ENCODE results near the gene RNF43.
"Not testable (repeated sequence)": the region's sequence is repeated elsewhere in the genome, so short reads cannot be mapped to it uniquely, and the experiment has no call there.

Gene RNF43

DNA sequence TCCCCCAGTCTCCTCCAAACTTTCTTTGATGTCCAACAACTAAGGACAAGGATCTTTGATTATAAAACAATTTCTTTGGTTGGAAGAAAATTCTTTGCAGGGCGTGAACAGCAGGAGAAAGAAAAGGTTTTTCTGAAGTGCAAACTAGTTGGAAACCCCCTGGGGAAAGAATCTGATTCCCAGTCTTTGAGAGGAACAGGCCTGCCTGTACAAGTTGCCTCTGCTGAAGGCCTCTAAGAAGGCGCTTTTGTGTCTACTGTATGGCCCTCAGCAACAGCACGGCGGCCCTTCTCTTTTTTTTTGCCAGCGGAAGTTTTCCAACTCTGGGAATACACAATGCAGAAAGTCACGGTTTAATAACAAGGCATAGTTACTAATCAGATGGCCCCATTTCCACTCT lies 14.0 kb downstream of the RNF43 start:
- no peak for DNase-seq

DNA sequence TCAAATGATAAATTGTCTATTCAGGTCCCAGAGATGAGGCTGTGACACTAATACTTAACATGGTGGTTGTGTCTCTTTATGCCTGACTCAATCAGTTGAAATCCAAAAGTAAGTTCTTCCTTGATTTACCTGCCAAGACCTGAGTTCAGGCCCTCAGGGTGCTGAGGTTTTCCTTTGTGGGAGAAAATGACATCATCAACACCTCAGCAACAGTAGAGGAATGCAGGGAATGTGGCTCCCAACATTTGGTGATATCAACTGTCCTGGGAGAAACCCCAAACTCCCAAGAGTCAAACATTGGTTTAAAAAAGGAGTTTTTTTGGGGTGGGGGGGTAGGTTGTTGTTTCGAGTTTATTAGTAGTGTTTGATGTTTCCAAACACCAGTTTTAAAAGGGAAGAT lies 14.7 kb downstream of the RNF43 start:
- DNase-seq: no peak

DNA sequence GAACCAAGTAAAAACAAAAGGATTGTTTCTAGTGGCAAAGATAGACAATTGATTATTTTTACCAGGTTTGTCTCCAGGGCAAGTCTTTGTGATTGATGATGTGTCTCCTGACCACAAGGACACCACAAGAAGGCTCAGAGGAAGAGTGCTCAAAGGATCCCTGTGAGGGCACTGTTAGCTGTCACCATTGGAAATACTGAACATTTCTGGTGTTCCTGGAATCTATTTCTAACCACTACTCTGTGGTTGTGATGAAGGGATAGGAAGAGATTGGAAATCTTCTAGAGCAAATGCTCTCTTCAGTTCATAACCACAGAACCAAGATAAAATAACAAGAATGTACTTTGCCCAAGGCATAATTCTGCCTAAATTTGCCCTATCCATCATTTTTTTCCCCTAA lies 15.3 kb downstream of the RNF43 start:
- DNase-seq: peak in 1 of 2 experiments; percentile 16

DNA sequence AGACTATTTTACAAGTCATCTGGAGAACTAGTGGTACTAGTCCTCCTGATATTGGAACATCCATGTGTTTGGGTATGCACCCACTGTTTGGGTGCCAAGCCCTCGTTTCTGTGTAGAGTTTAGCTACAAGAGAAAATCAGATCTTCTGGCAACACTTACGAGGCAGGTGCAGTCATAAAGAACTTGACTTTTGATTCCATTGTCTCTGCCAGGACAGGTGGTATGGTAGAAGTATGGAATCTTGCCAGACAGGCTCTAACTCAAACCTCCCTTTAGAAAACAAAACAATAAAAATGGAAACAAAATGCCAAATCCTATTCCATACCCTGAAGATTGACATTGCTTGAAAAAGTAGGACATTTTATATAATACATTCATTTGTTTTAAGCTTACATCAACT lies 16.0 kb downstream of the RNF43 start:
- DNase-seq: no peak

DNA sequence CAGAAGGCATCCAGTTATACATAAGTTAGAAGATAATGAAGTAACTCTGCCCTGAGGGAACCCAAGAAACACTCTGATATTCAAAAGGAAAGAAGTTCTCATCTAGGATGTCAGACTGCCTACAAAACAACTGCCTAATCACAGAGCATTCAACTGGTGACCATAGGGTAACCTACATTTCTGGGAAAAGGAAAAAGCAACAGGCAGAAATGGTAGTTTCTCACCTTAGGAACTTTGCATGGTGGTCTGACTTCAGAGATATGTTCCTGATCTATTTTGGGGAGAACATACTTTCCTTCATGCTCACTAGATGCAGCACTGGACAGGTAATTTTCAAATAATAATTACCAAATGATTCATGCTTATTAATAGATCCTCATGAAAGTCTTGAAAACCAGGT lies 16.5 kb downstream of the RNF43 start:
- DNase-seq: no peak

DNA sequence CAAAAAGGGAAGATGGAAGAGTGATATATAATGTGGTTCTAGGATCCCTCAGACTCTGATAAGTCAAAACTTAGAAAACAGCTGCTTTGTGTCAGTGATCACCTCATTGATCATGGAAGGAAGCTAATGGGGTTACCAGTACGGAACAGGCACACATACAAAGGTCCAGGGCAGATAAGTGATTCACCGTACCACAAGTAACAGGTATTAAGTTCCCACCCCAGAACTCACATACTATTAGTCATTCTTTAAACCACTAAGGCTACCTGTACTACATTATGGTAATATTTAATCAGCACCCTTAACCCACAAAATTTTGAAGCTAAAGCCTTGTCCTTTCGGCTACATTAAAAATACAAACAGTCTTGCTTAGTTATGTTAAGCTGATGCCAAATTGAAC lies 17.4 kb downstream of the RNF43 start:
- no peak for DNase-seq

DNA sequence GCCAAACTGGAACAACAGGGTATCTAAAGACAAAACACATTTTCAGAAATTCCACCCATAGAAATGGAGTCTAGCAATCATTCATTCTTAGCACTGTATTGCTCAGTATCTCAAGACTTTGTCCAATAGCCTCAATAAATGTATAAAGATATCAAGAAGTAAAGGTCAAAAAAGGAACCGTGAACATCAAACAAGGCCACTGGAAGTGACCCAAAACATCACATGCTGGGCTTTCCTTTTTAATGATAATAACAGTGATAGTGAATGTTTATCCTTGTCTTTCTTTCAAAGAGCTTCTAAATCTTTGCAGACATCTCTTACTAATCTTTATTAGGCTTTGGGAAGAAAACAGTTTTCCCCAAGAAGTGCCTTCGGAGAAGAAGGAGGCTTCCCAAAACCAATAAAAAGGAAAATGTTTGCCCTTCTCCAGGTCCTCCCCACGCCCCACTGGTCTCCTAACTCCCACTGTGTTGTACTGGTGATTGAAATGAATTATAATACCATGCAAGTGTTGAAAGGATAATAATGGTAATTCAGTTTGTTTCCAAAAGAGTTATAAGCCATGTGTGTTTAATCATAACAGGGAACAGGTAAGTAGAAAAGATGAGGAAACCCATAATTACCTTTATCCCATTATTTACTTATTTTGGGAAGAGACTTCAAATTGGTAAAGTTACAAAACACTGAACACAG lies 18.6 kb downstream of the RNF43 start:
- no peak for DNase-seq

DNA sequence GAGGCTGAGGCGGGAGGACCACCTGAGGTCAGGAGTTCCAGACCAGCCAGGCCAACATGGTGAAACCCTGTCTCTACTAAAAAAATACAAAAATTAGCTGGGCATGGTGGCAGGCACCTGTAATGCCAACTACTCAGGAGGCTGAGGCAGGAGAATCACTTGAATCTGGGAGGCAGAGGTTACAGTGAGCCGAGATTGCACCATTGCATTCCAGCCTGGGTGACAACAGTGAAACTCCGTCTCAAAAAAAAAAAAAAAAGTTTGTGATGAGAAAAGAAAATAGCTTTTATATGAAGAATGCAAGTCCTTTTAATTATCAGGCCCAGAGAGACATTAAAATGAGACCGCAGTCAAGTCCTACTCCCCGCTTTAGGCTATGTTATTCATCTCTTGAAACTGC lies 19.9 kb downstream of the RNF43 start:
- DNase-seq: not testable (repeated sequence)

DNA sequence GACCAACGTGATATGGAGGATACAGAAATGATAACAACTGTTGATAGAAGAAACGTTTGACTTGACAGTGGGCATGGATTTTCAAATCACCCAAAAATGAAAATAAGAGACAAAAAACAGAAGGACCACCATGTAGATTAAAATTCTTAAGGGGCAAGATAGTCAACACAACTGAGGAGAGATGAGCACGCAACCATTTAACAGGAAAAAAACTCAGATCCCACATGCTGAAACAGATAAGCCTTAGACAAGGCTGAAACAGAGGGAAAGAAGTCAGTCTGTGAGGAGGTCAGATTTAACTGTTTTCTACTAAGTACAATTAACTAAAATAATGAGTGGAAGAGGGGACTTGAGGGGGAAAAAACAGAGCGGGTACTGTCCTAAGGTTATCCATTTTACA lies 21.2 kb downstream of the RNF43 start:
- DNase-seq: no peak

DNA sequence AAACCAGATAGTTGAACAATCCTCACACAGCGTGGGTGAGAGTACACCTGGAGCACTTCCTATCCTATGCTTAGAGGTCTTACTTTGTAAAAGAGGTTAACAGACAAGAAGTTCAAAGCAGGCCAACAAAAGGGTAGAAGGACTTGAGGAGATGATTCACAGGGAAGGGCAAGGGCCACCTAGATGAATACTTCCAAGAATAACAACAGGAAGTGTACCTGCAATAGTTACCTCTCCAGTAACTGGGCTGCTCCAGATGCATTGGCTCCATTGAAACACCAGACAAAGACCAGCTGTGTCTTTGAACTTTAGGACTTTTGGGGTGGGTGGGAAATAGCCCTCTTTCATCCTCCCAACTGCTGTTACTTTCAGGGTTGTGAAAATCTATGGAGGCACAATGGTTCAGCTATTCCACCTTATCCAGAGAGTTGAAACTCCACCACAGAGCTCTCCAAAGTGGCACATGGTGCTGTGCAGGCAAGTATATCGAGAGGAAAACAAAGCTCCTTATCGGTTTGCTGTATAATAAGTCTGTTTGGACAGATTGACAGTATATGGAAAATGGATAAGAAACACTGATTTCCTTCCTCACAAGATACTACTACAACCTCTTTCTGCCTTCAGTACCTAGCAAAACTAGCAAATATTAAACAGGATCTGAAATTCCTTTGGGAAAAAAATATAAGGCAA lies 22.7 kb downstream of the RNF43 start:
- DNase-seq: no peak

DNA sequence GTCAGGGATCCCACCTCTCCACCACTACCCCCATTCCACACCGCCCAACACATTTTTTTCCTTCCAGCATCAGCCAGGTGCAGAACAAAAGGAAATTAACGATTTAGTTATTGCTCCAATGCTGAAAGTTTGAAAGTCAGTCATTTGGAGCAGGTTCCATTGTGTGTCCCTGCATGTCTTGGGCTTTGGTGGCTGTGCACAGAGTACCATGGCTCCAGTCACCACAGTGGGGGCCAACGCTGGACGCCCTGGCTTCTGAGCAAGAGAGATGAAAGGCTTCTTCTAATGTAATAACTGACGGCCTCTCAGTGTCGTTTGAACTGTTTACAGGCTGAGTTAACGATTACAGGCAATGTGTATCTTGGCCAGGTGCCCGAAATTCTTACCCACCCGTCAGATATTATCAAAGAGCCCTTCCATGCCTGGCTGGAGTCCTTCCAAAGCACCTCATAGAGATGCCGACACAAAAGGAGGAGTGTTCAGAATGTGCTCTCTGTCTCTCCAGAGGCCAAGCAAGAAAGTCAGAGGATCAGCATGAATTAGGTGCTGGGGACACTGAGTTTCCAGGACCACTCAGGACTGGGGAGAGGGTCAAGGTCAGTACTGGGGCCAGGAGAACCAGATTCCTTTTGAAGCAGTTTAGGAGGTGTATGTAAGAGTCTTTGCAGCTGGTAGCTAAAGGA lies 25.9 kb downstream of the RNF43 start:
- no peak for DNase-seq

DNA sequence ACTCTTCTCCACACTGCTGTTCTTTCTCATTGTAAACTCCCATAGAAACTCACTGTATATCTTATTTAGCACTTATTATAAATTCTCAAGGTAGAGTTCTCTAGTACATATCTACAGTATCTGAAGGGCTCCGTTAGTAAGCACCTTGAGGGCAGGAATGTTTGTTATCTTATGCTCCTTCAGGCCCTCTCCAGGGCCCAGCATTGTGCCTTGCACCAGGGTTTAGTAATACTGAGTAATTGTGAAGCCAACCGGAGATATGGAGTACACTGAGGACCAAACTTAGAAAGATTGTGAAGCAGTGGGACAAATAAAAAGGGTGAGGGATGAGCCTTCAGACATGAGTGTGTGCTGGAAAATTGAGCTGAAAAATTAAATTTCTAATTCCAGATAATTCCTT lies 26.4 kb downstream of the RNF43 start:
- no peak for DNase-seq

DNA sequence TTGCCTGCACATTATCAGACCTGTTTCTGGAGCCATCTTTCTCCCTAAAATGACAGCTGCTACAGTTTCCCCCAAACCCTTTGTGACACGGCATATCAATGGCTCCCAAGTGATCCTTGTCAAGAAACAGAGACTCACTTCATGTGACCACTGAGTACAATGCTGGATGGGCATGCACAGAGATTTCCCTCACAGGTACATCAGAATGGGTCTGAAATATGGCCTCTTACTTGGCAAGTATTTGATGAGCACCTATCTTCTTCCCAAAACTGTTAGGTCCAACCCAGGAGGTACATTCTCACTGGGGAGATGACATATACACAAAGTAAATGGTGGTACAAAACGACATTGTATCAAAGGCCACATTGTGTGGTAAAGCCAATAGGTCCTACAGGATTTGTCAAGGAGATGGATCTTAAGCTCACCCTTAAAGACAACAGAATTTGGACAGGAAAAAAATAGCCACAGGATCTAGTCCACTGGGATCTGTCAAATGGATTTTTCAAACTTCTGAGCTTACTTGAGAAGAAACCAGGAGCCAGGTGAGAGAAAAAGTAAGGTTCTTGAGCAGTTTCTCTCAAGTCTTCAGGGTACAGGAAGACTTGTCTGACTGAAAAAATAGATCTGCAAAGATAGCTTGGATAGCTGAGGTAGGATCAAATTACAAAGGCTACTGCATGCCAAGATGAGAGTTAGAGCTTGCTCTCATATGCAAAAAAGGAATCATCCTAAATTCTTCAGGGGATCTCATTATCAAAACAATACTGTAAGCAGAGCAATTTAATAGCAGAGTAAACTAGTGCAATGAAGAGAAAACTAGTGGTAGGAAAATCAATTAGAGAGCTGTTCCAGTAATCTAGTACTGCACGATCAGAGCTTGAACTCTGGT lies 28.8 kb downstream of the RNF43 start:
- no peak for DNase-seq

DNA sequence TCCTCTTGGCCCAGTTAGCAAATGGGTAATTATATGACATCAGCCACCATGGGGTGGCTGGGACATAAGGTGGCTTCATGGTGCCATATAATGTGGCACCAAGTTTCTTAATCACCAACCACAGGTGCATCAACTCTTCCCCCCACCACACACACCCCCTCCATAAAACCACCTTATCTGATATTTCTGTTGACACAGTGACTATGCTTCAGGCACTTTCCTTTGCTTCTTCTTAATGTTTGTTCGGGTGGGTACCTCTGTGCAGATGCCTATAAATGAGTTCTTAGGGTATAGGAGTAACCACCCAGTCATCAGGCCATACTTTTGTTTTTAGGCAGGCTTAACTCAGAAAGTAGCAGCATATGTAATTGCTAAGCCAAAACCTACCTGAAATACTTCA lies 29.5 kb downstream of the RNF43 start:
- no peak for DNase-seq

DNA sequence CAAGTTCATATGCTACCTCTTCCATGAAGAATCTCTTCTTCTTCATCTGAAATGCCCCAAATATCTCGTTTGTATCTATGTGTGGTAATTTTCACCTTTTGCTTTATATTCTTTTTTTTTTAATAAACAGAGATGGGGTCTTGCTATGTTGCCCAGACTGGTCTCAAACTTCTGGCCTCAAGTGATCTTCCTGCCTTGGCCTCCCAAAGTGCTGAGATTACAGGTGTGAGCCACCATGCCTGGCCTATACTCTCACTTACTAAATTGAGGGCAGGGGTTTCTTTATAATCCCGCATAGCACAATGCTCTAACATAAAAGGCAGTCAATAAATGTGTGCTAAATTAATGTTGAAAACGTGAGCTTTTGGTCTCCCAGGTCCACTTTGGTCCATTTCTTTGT lies 30.6 kb downstream of the RNF43 start:
- DNase-seq: no peak

DNA sequence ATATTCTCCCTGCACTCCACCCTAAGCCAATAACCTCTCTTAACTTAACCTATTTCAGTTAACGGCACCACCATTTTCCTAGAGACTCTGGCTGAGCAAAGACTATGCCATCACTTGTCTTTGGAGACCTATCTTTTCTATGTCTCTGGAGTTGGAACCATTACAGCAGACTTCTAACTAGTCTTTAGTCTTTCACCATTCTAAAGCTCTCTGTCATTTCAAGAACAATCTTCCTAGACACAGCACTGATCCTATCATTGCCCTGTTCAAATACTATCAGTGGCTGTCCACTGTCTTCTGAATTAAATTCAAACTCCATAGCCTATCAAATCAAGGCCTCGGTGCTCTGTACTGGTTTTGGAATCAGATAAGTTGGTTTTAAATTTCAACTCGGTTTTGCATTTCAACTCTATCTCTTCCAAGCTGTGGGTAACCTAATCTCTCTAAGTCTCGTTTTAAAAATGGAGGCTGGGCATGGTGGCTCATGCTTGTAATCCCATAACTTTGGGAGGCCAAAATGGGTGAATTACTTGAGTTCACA lies 31.9 kb downstream of the RNF43 start:
- no peak for DNase-seq

DNA sequence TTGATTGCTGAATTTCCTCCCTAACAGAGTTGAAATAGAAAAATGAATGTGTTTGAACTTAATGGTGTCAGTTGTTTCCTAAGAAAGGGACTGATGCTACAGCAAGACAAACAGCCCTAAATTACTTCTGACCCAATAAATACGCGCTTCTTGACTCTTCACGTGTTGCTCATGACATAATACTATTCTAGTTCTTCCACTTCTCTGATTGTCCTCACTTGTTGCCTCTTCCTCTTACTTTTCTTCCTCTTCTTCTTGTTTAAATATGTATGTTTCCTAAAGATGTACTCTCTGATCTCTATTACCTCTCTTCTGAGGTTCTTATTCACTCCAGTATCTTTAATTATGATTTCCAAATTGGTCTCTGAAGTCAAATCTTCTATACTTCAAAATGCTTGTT lies 32.4 kb downstream of the RNF43 start:
- DNase-seq: no peak

DNA sequence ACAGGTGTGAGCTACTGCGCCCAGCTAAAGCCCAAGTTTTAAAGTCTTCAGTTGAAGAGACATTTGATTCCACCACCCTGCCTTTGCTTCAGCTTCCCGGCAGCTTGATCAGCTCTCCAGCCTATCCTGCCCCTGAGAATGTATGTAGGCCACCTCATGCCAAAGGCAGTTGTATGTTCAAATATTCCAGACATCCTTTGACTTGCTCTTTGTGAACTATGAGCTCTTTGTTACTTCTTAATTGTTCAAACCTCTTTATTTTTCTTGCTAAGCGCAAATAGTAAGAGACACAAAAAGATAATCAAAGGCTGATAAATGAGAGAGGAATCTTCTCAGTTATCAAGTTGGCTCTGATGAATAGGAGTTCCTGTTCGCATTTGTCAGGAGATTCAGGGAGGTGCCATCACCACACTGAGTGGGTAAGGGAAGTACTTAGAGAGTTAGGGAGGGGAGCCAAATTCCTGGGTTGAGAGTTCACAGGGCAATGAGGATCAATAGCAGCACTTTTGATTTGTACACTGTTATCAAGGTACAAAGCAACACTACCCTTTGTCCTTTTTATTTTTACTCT lies 33.4 kb downstream of the RNF43 start:
- no peak for DNase-seq

DNA sequence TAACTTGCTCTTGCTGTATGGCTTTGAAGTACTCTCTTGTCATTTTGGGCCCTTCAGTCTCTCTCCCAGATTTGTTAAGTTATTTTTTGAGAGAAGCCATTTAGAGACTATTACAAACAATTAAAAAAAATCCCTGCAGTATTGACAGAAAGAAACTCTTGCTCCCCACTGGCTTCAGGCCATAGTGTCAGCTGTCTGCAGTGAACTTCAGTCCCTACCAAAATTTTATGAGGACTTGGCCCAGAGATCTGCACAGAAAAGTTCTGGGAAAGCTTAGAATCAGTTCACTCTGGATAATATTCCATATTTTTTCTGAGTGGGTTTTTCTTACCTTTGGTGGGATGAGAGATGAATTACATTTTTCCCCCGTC lies 34.5 kb downstream of the RNF43 start:
- DNase-seq: no peak

DNA sequence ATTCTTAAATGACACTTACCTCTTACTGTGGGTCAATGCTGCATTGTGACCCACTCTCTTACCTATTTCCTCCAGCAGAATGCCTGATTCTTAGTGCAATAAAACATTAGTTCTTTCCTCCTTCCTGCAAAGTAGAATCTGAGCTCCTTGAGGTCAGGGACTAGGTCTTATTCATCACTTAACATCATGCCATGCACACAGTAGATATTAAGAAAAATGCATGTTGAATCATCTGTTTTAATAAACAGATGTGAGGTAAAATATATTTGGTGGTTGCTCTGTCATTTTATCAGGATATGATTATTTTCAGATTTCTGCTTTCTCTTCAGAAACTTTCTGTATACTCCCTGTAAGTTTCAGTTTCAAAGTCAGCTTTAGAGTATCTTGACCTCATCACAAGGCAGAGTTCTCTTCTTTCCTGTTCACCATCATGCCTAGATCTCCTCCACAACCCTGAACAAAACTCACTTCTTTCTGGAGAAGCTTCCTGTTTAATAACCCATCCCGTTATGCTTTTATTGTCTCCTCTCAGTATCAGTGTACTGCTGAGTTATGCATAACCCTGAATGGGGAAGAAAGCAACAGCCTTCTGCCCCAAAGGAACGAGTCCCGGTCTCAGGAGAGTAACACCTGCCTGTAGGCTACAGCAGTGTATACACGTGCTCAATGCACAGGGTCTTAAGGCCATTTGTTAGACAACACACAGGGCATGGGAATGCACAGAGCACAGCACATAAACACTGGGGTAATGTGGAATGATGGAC lies 35.0 kb downstream of the RNF43 start:
- DNase-seq: no peak

DNA sequence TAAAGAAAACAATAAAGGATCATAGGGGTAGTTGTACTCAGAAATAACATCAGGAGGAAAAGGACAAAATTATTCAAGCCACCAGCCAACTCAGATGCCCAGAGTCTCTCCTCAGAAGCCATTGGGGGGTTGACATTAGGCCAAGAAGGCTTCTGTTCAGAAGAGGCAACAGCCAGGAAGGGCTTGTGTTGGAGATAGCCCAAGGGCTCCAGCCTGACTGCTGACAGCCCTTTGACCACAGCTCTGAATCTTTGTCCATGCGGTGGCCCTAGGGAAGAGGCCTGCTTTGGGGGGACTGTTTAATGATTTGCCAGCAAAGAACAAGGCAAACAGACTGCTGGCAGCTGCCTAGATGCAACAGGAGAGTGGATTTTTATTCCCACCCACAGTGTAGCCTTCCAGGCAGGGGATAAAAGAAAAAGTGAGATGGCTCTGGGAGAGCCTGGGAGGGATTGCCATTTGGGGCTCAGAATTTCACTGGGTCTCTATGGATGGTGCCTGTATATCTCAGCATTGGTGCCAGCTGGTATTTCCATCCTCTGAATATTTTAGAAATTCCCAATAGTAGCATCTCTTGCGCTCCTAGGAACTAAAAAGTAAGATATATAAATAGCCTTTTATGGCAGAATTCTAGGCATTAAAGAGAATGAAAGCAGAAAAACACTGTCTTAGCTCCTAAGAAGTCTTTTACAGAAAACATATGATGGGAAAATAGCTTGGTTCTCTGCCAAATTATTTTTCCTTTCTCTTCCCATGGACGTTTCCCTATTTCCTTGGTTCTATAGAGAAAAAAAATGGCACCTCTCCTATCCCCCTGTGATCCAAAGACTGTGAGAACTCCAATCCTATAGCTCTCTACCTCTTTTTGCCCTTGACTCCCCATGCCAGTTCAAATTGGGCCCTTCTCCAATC lies 36.0 kb downstream of the RNF43 start:
- DNase-seq: no peak

Data from SW 1271 (cell line).